IPS-20b (cell line): Measurements from ENCODE around the gene GLT8D1.
"Not testable (repeated sequence)": the region's sequence is repeated elsewhere in the genome, so short reads cannot be mapped to it uniquely, and the experiment has no call there.

ENCODE experiments used
- H3K27ac ChIP-seq: one replicate; pipeline ENCODE4 v1.5.1; 2013; ENCODE audit warnings: low read length
- H3K27me3 ChIP-seq: 2 replicates; pipeline ENCODE4 v1.6.1; 2013; ENCODE audit warnings: mild to moderate bottlenecking, low read length, inconsistent platforms; ENCODE audit not compliant: insufficient read depth
- H3K36me3 ChIP-seq: 2 replicates; pipeline ENCODE4 v1.6.1; 2013; ENCODE audit warnings: low read depth, mild to moderate bottlenecking, inconsistent platforms, low read length, moderate library complexity; ENCODE audit not compliant: insufficient read depth
- H3K4me1 ChIP-seq: 2 replicates; pipeline ENCODE4 v1.6.1; 2013; ENCODE audit warnings: mild to moderate bottlenecking, control low read depth, inconsistent platforms, low read length, moderate library complexity; ENCODE audit not compliant: insufficient read depth
- H3K4me3 ChIP-seq: 2 replicates; pipeline ENCODE4 v1.5.1; 2013; ENCODE audit warnings: mild to moderate bottlenecking, low read length, inconsistent platforms
- H3K9ac ChIP-seq: 2 replicates; pipeline ENCODE4 v1.6.1; 2013; ENCODE audit warnings: low read depth, mild to moderate bottlenecking, inconsistent platforms, low read length, moderate library complexity
- H3K9me3 ChIP-seq: 2 replicates; pipeline ENCODE4 v1.6.1; 2013; ENCODE audit warnings: mild to moderate bottlenecking, low read depth, low read length, inconsistent platforms; ENCODE audit not compliant: insufficient read depth

Gene GLT8D1

DNA sequence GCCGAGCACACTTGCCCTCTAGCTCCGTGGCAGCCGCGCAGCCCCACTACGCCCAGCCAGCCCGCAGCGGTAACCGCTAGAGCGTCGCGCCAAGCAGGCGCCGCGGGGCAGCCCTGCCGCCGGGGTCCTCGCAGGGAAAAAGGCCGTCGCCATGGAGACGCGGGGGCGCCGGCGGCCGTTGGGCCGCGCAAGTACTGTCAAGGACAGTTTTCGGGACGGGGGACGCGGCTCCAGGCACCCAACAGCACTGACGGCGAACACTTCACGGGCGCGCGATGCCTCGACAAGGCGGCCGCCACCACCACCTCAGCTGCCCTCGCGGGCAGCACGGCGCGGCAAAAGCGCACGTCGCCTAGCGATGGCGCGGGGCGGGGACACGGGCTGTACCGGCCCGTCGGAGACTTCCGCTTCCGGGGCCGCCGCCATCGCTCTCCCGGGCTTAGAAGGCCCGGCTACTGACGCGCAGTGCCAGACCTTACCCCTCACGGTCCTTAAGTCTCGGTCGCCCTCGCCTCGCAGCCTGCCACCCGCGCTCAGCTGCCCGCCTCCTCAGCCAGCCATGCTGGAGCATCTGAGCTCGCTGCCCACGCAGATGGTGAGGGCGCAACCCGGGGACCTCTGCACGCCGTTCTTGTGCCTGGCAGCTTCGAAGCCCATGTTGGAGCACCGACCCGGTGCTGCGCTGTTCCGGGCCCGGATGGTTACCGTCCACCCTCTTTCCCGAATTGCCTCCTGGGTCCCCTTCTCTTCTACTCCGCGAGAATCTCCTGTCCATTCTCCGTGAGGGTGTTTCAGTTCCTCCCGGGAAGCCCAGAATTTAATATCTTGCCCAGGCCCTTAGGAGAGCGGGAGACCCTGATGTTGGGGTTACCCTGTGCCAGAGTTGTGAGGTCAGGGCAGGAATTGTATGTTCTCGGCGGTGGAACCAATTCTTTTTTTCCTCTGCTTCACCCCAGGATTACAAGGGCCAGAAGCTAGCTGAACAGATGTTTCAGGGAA is at the start of gene GLT8D1, which contains the start of gene SPCS1:
TSS of gene GLT8D1 (minus strand) at position 104 of the 999 bp plus-strand sequence. CDS start 5,331 bp downstream, outside the sequence.
TSS of gene SPCS1 (plus strand) at position 419 of the 999 bp plus-strand sequence. CDS start at position 560, 141 bp downstream.
- Histone ChIP-seq H3K27ac (peak within 1 kb of the TSS; percentile 54), H3K4me1 (0 out of 2 replicates have a peak, but pooled peaks cover 2% of the 10 kb centered on the region), H3K9me3 (no peaks in the 10 kb centered on the region), H3K4me3 (peak within 1 kb of the TSS; percentile 100), H3K36me3 (peaks cover 22% of the 10 kb centered on the region), H3K9ac (peak within 1 kb of the TSS; percentile 98), H3K27me3 (no peaks in the 10 kb centered on the region)

DNA sequence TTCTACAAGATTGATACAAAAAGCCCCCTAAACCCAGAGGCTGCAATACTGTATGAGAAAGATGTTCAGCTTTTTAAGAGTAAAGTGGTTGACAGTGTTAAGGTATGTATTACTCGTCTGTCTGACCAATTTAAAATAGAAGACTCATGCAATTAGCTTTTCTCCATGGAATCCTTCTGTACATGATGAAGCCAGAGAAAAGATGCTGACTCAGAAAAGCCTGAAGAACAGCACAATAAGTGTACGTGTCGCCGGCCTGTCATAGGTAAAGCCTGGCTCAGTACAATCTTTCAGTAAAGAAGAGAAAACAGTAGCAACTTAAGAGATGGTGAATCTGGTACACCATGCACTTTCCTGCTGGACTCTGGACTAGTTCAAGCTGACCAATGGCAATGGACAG is 48.8 kb upstream of the GLT8D1 start:
- Histone ChIP-seq H3K9ac (no peak overlapping the region), H3K27me3 (no peaks in the 10 kb centered on the region), H3K36me3 (peaks cover 87% of the 10 kb centered on the region), H3K9me3 (no peaks in the 10 kb centered on the region), H3K4me1 (no peaks in the 10 kb centered on the region), H3K27ac (no peak overlapping the region), H3K4me3 (no peak overlapping the region)

DNA sequence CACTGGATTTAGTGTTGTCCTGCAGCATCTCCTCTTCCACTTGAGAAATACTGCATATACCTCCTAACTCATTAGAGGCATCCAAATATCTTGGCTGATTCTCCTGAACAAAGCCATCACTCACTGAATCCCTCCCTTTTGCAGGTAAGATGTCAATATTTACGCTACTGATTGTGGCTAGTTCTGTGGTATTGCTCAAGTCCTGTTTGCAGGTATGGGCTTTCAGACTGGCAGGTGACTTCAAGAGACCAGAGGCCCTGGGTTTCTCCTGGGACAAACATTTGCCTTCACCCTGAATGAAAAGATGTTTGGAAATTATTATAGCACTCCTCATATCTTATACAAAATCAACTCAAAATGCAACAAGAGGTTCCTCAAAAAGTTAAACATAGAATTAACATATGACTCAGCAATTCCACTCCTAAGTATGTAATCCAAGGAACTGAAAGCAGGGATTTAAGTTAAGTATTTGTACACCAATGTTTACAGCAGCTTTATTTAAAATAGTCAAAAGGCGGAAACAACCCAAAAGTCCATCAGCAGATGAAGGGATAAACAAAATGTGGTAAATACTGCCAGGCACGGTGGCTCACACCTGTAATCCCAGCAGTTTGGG is 46.6 kb upstream of the GLT8D1 start:
- H3K4me3 ChIP-seq = no peak overlapping the region
- H3K27me3 ChIP-seq = no peaks in the 10 kb centered on the region
- no peak overlapping the region for H3K27ac ChIP-seq
- H3K36me3 ChIP-seq = peaks cover 85% of the 10 kb centered on the region
- no peak overlapping the region for H3K9ac ChIP-seq
- H3K4me1 ChIP-seq = no peaks in the 10 kb centered on the region
- H3K9me3 ChIP-seq = no peaks in the 10 kb centered on the region

GRCh38 chr3:52743721-52744120 is 38.1 kb upstream of the GLT8D1 start:
- H3K27ac ChIP-seq = no peak overlapping the region
- H3K27me3 ChIP-seq = no peaks in the 10 kb centered on the region
- no peak overlapping the region for H3K4me3 ChIP-seq
- no peak overlapping the region for H3K9ac ChIP-seq
- H3K9me3 ChIP-seq = no peaks in the 10 kb centered on the region
- peaks cover 86% of the 10 kb centered on the region for H3K36me3 ChIP-seq
- no peaks in the 10 kb centered on the region for H3K4me1 ChIP-seq

- no peaks in the 10 kb centered on the region for H3K27me3 ChIP-seq
- H3K9ac ChIP-seq = no peak overlapping the region
- H3K36me3 ChIP-seq = peaks cover 85% of the 10 kb centered on the region
- no peaks in the 10 kb centered on the region for H3K4me1 ChIP-seq
- H3K4me3 ChIP-seq = no peak overlapping the region
- H3K27ac ChIP-seq = no peak overlapping the region
- no peaks in the 10 kb centered on the region for H3K9me3 ChIP-seq
Measured at GRCh38 chr3:52743152-52743551, 37.6 kb upstream of the GLT8D1 start.

GRCh38 chr3:52742418-52743041 is 36.9 kb upstream of the GLT8D1 start:
- no peaks in the 10 kb centered on the region for H3K27me3 ChIP-seq
- no peak overlapping the region for H3K4me3 ChIP-seq
- H3K36me3 ChIP-seq = peaks cover 84% of the 10 kb centered on the region
- no peak overlapping the region for H3K27ac ChIP-seq
- H3K9ac ChIP-seq = no peak overlapping the region
- no peaks in the 10 kb centered on the region for H3K4me1 ChIP-seq
- no peaks in the 10 kb centered on the region for H3K9me3 ChIP-seq

DNA sequence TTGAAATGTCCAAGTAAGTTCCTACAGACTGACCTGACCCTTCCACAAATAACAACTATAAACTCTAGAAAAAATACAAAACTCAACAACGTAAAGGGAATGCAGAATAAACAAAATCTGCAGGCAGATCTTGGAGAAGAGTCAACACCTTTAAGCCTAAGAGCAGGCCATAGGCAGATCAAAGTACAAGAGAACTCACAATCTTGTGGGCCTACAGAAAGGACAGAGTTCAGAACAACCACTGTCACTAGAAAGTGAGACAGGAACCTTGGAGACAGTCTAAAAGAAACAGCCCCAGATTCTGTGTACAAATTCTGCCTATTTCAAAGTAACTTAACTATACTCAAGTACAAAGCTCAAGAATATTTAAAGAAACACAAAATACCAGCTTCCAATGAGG is 34.1 kb upstream of the GLT8D1 start:
- no peak overlapping the region for H3K4me3 ChIP-seq
- no peaks in the 10 kb centered on the region for H3K4me1 ChIP-seq
- H3K36me3 ChIP-seq = peaks cover 81% of the 10 kb centered on the region
- no peaks in the 10 kb centered on the region for H3K27me3 ChIP-seq
- no peak overlapping the region for H3K9ac ChIP-seq
- no peak overlapping the region for H3K27ac ChIP-seq
- no peaks in the 10 kb centered on the region for H3K9me3 ChIP-seq

- peaks cover 64% of the 10 kb centered on the region for H3K36me3 ChIP-seq
- peaks cover 3% of the 10 kb centered on the region; the same call in 1 of the 2 replicates for H3K9me3 ChIP-seq
- no peak overlapping the region for H3K27ac ChIP-seq
- H3K27me3 ChIP-seq = no peaks in the 10 kb centered on the region
- no peak overlapping the region for H3K4me3 ChIP-seq
- no peak overlapping the region for H3K9ac ChIP-seq
- H3K4me1 ChIP-seq = no peaks in the 10 kb centered on the region
Measured at GRCh38 chr3:52733256-52733891, 27.8 kb upstream of the GLT8D1 start.

- H3K9me3 ChIP-seq = peaks cover 3% of the 10 kb centered on the region; the same call in 1 of the 2 replicates
- H3K9ac ChIP-seq = no peak overlapping the region
- H3K36me3 ChIP-seq = peaks cover 60% of the 10 kb centered on the region
- H3K27me3 ChIP-seq = no peaks in the 10 kb centered on the region
- H3K4me1 ChIP-seq = no peaks in the 10 kb centered on the region
- H3K27ac ChIP-seq = no peak overlapping the region
- H3K4me3 ChIP-seq = no peak overlapping the region
Measured at GRCh38 chr3:52731590-52731989, 26.0 kb upstream of the GLT8D1 start.

DNA sequence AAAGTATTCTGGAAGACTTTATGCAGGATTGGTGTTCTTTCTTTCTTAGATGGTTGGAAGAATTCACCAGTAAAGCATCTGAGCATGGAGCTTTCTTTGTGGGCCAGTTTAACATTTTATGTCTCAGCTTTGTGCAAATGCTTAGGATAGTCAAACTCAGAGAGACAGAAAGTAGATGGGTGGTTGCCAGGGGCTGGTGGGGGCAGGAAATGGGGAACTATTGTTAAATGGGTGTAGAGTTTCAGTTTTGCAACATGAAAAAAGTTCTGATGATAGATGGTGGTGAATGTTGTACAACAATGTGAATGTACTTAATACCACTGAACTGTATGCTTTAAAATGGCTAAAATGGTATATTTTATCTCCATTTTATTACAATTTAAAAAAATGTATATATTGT is 25.1 kb upstream of the GLT8D1 start:
- peaks cover 3% of the 10 kb centered on the region; the same call in 1 of the 2 replicates for H3K9me3 ChIP-seq
- H3K9ac ChIP-seq = no peak overlapping the region
- no peak overlapping the region for H3K27ac ChIP-seq
- no peaks in the 10 kb centered on the region for H3K4me1 ChIP-seq
- no peaks in the 10 kb centered on the region for H3K27me3 ChIP-seq
- H3K36me3 ChIP-seq = peaks cover 55% of the 10 kb centered on the region
- no peak overlapping the region for H3K4me3 ChIP-seq

GRCh38 chr3:52728753-52729152 is 23.2 kb upstream of the GLT8D1 start:
- not testable (repeated sequence) for H3K4me3 ChIP-seq, H3K4me1 ChIP-seq, H3K9me3 ChIP-seq

More at GRCh38 chr3:52728753-52729152, 23.2 kb upstream of the GLT8D1 start:
- not testable (repeated sequence) for H3K9ac ChIP-seq, H3K27me3 ChIP-seq, H3K27ac ChIP-seq
- H3K36me3 ChIP-seq = peaks cover 42% of the 10 kb centered on the region
